ENCODE measurements around the gene TEKTIP1.

TEKTIP1 gene

DNA sequence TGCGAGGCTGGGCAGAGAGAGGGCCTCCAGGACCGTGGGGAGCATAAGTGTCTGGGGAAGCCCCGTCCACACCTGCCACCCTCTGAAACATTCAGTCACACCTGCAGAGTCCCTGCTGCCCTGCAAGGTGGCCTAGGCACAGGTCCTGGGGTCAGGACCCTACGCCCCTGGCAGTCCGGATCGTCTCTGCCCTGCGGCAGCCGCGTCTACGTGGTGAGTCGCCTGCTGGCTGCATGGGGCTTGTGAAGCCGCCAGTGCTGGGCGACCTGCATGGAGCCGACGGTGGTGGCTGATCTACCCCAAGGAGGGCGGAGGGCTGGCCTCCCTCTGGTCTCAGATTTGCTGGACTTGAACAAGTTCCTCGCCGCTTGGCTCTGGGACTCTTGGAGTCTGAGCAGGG, 19.8 kb upstream of the TEKTIP1 start:
- Histone ChIP-seq H3K27me3 (replicated peaks; ENCODE audit: control insufficient read depth, insufficient read depth, low read length) (no peaks in the 10 kb centered on the region), H3K4me3 (ENCODE audit: low read length) (no peak overlapping the region), H3K36me3 (ENCODE audit: control insufficient read depth, insufficient read depth, low read length, severe bottlenecking) (peaks cover 8% of the 10 kb centered on the region), H3K9me3 (ENCODE audit: control insufficient read depth, low read length) (no peaks in the 10 kb centered on the region), H3K4me1 (ENCODE audit: control insufficient read depth, insufficient read depth, low read length) (peaks cover 9% of the 10 kb centered on the region), H3K9ac (ENCODE audit: low read length) (no peak overlapping the region)
- no peak for DNase-seq (ENCODE audit: low read depth)

- Histone ChIP-seq H3K36me3 (ENCODE audit: control insufficient read depth, insufficient read depth, low read length, severe bottlenecking) (peaks cover 19% of the 10 kb centered on the region), H3K27me3 (replicated peaks; ENCODE audit: control insufficient read depth, insufficient read depth, low read length) (no peaks in the 10 kb centered on the region), H3K9ac (ENCODE audit: low read length) (no peak overlapping the region), H3K4me3 (ENCODE audit: low read length) (no peak overlapping the region), H3K4me1 (ENCODE audit: control insufficient read depth, insufficient read depth, low read length) (no peaks in the 10 kb centered on the region), H3K9me3 (ENCODE audit: control insufficient read depth, low read length) (no peaks in the 10 kb centered on the region)
- no peak for DNase-seq (ENCODE audit: low read depth)
These were observed 18.5 kb upstream of the TEKTIP1 start for GRCh38 chr19:3520166-3521103.

DNA sequence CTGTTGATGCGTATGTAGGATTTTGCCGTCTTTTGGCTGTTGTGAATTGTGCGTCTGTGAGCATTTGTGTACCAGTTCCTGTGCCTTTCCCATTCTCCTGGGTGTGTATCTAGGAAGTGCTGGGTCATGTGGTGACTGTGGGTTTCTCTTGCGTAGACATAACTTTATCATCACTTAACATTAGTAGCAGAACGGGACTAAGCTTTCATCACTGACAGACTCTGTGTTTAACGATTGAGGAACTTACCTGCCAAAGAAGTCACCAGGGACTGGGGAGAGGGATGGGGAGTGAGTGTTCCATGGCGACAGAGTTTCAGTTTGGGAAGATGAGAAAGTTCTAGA, 17.9 kb upstream of the TEKTIP1 start:
- H3K4me3 ChIP-seq (ENCODE audit: low read length), result no peak overlapping the region
- no peak overlapping the region for H3K9ac ChIP-seq (ENCODE audit: low read length)
- H3K4me1 ChIP-seq (ENCODE audit: control insufficient read depth, insufficient read depth, low read length), result no peaks in the 10 kb centered on the region
- H3K9me3 ChIP-seq (ENCODE audit: control insufficient read depth, low read length), result no peaks in the 10 kb centered on the region
- no peaks in the 10 kb centered on the region for H3K27me3 ChIP-seq (replicated peaks; ENCODE audit: control insufficient read depth, insufficient read depth, low read length)
- H3K36me3 ChIP-seq (ENCODE audit: control insufficient read depth, insufficient read depth, low read length, severe bottlenecking), result peaks cover 19% of the 10 kb centered on the region
- DNase-seq (ENCODE audit: low read depth), result no peak

DNA sequence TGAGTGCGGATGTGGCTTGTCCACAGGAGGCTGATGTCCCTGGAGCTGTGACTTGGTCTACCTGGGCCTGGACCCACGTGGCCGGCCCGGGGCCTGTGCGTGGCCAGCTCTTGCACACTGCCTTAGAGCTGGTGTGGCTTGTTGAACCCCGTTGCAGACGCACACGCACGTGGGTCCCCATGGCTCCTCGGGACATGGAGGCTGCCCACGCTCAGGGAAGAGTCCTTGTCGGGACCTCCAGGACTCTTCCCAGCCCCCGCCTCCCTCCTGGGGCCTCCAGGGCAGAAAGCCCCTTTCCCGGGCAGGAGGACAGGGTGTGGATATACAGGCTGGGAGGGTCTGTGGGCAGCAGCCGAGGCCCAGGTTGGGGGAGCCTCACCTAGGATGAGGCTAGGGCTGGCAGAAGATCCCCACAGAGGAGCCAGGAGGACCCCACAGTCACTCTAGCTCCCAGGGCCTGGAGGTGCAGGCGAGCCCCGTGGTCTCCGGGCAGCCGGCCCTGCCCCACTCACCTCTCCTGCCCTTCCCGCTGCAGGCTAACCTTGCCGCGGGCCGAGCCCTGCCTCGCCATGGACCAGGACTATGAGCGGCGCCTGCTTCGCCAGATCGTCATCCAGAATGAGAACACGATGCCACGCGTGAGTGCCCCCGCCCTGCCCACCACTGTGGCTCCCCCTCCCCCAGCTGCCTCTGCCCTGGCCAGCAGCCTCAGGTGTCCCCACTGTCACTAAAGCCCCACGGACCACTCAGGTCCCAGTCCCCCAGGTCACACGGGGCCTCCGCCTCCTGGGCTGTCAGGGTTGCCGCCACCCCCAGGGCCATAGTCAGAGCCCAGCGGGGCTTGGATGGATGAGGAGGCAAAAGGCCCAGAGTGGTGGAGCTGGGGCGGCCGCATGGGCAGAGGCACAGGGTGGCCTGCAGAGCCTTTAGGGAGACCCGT, 16.3 kb upstream of the TEKTIP1 start:
- no peaks in the 10 kb centered on the region for H3K27me3 ChIP-seq (replicated peaks; ENCODE audit: control insufficient read depth, insufficient read depth, low read length)
- DNase-seq (ENCODE audit: low read depth), result no peak
- no peaks in the 10 kb centered on the region for H3K4me1 ChIP-seq (ENCODE audit: control insufficient read depth, insufficient read depth, low read length)
- H3K4me3 ChIP-seq (ENCODE audit: low read length), result no peak overlapping the region
- H3K9me3 ChIP-seq (ENCODE audit: control insufficient read depth, low read length), result no peaks in the 10 kb centered on the region
- no peak overlapping the region for H3K9ac ChIP-seq (ENCODE audit: low read length)
- peaks cover 27% of the 10 kb centered on the region for H3K36me3 ChIP-seq (ENCODE audit: control insufficient read depth, insufficient read depth, low read length, severe bottlenecking)

GRCh38 chr19:3523361-3524077, 15.5 kb upstream of the TEKTIP1 start:
- Histone ChIP-seq H3K9me3 (ENCODE audit: control insufficient read depth, low read length) (no peaks in the 10 kb centered on the region), H3K4me1 (ENCODE audit: control insufficient read depth, insufficient read depth, low read length) (no peaks in the 10 kb centered on the region), H3K36me3 (ENCODE audit: control insufficient read depth, insufficient read depth, low read length, severe bottlenecking) (peaks cover 33% of the 10 kb centered on the region), H3K9ac (ENCODE audit: low read length) (no peak overlapping the region), H3K4me3 (ENCODE audit: low read length) (no peak overlapping the region), H3K27me3 (replicated peaks; ENCODE audit: control insufficient read depth, insufficient read depth, low read length) (no peaks in the 10 kb centered on the region)
- DNase-seq (ENCODE audit: low read depth), result no peak

GRCh38 chr19:3524078-3524842, 14.7 kb upstream of the TEKTIP1 start:
- H3K4me1 ChIP-seq (ENCODE audit: control insufficient read depth, insufficient read depth, low read length), result no peaks in the 10 kb centered on the region
- H3K4me3 ChIP-seq (ENCODE audit: low read length), result no peak overlapping the region
- H3K9ac ChIP-seq (ENCODE audit: low read length), result no peak overlapping the region
- peaks cover 33% of the 10 kb centered on the region for H3K36me3 ChIP-seq (ENCODE audit: control insufficient read depth, insufficient read depth, low read length, severe bottlenecking)
- no peaks in the 10 kb centered on the region for H3K9me3 ChIP-seq (ENCODE audit: control insufficient read depth, low read length)
- DNase-seq (ENCODE audit: low read depth), result no peak
- no peaks in the 10 kb centered on the region for H3K27me3 ChIP-seq (replicated peaks; ENCODE audit: control insufficient read depth, insufficient read depth, low read length)

DNA sequence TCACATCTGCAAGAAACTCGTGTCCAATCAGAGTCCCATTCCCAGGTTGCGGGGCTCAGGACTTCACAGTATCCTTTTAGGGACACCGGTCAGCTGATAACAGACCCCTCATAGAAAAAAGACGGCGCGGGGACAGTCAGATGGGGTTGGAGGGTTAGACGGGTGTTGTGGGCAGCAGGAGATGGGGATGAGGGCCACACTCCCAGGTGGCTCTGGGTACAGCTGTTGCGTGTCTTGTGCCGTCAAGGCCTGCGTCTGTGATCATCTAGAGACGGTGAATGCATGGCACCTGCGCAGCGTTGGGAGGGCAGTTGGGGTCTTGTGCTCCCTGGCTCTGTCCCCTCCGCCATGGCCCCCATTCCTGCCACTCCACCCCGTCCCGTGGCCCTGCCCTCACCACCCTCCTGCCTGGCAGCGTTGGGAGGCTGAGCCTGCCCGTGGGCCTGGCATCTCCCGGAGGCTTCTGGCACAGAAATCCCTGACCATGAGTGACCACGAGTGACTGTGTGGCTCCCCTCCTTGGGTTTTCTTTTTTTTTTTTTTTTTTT, 14.0 kb upstream of the TEKTIP1 start:
- Histone ChIP-seq H3K4me1 (ENCODE audit: control insufficient read depth, insufficient read depth, low read length) (no peaks in the 10 kb centered on the region), H3K9me3 (ENCODE audit: control insufficient read depth, low read length) (no peaks in the 10 kb centered on the region), H3K36me3 (ENCODE audit: control insufficient read depth, insufficient read depth, low read length, severe bottlenecking) (peaks cover 33% of the 10 kb centered on the region), H3K9ac (ENCODE audit: low read length) (no peak overlapping the region), H3K4me3 (ENCODE audit: low read length) (no peak overlapping the region), H3K27me3 (replicated peaks; ENCODE audit: control insufficient read depth, insufficient read depth, low read length) (no peaks in the 10 kb centered on the region)
- no peak for DNase-seq (ENCODE audit: low read depth)

DNA sequence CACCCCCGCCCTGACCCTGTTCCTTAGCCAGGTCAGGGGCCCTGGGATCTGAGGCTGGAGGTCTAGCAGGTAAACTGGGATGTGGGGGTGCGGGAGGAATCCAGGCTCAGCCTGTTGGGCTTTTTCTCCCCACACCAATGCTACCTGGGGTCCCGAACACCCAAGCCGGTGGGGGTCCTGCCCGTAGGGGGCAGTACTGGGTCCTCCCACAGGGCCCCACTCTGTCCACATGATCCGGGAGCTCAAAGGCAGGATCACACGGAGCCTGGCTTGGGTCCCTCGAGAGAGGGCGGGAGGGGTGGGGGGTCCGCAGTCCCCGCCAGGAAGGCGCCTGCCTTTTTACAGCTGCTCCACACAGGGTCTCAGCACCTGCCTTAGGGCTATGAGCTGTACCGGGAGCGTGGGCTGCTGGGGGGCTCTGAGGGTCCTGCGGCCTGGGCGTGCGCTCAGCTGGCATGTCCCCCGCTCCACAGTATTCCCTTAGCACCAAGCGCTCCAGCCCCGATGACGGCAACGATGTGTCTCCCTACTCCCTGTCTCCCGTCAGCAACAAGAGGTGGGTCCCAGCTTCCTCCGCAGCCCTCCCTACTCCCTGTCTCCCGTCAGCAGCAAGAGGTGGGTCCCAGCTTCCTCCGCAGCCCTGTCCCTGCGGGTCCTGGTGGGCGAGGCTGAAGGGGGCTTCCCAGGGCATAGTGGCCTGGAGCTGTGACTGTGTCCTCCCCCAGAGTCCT, 12.3 kb upstream of the TEKTIP1 start:
- Histone ChIP-seq H3K4me3 (ENCODE audit: low read length) (no peak overlapping the region), H3K9me3 (ENCODE audit: control insufficient read depth, low read length) (no peaks in the 10 kb centered on the region), H3K9ac (ENCODE audit: low read length) (no peak overlapping the region), H3K36me3 (ENCODE audit: control insufficient read depth, insufficient read depth, low read length, severe bottlenecking) (peaks cover 47% of the 10 kb centered on the region), H3K4me1 (ENCODE audit: control insufficient read depth, insufficient read depth, low read length) (no peaks in the 10 kb centered on the region), H3K27me3 (replicated peaks; ENCODE audit: control insufficient read depth, insufficient read depth, low read length) (no peaks in the 10 kb centered on the region)
- DNase-seq (ENCODE audit: low read depth), result no peak

GRCh38 chr19:3527238-3527910, 11.6 kb upstream of the TEKTIP1 start:
- Histone ChIP-seq H3K9me3 (ENCODE audit: control insufficient read depth, low read length) (no peaks in the 10 kb centered on the region), H3K4me3 (ENCODE audit: low read length) (no peak overlapping the region), H3K9ac (ENCODE audit: low read length) (no peak overlapping the region), H3K27me3 (replicated peaks; ENCODE audit: control insufficient read depth, insufficient read depth, low read length) (no peaks in the 10 kb centered on the region), H3K4me1 (ENCODE audit: control insufficient read depth, insufficient read depth, low read length) (no peaks in the 10 kb centered on the region), H3K36me3 (ENCODE audit: control insufficient read depth, insufficient read depth, low read length, severe bottlenecking) (peaks cover 54% of the 10 kb centered on the region)
- no peak for DNase-seq (ENCODE audit: low read depth)

Measured in adipocyte (in vitro differentiated cells).